HCT116 (cell line): ENCODE data around the gene SLCO1B3. TPM values are rescaled to one million over a fixed set of nuclear protein-coding genes. Genes with fewer than 3 reads are reported as not detected.

Experiments used
- ATAC-seq: fragments of 200-7000 bp; cut with Tn5 transposase; 2 replicates; pipeline ENCODE4 v1.9.1; 2020; ENCODE audit warnings: mild to moderate bottlenecking, moderate library complexity
- BruUV-seq: library from RNA; stranded (reverse); fragments of 400-500 nt; replicated peaks from 2 replicates; lab custom pipeline; 2021; lab: Mats Ljungman, UMichigan
- CTCF ChIA-PET: fragments of 300-600 bp; sonication (Branson Sonifier 250); formaldehyde crosslinking; loops from one replicate; lab custom pipeline; 2021; ENCODE audit warnings: antibody characterized with exemption; lab: Charles Lee
- POLR2A ChIA-PET: fragments of 300-600, 350-600 bp; sonication (Branson Sonifier 250); formaldehyde crosslinking; loops from one replicate; lab custom pipeline; 2021; ENCODE audit warnings: antibody characterized with exemption; lab: Charles Lee
- RAD21 ChIA-PET, 2 experiments: fragments of 300-600 bp; sonication (Branson Sonifier 250); formaldehyde crosslinking; loops; one replicate each; lab custom pipeline; 2023; ENCODE audit warnings: low total read pairs in 2 of 2; ENCODE audit not compliant: uncharacterized antibody in 2 of 2, unreplicated experiment in 2 of 2, low non-redundant PET in 1 of 2; lab: Charles Lee
- DNase-seq: peaks from one replicate; pipeline ENCODE4 v3.0.0-alpha.2; 2010; ENCODE audit warnings: low read depth, low spot score
- H2AFZ ChIP-seq: fragments of 200-600 bp; shearing (Covaris generic), sonication (generic); 2 replicates; pipeline ENCODE4 v1.6.1; 2017; ENCODE audit warnings: low read depth, mixed run types, mixed read lengths, antibody characterized with exemption, low read length; ENCODE audit not compliant: poor library complexity, severe bottlenecking
- H3K27ac ChIP-seq: 2 replicates; pipeline ENCODE4 v1.5.1; 2012; ENCODE audit warnings: low read depth, low read length
- H3K27me3 ChIP-seq: fragments of 200-600 bp; sonication (generic); 2 replicates; pipeline ENCODE4 v1.6.1; 2016; ENCODE audit warnings: mixed run types, low read length, mixed read lengths; ENCODE audit not compliant: insufficient read depth
- H3K36me3 ChIP-seq, 2 experiments: fragments of 200-500 bp in 1 of 2; fragments of 200-600 bp in 1 of 2; sonication (Bioruptor generic) in 1 of 2; sonication (generic) in 1 of 2; 2 replicates each; pipeline versions ENCODE4 v1.5.1 to v1.6.1; 2014 to 2016; ENCODE audit warnings: low read length in 2 of 2, inconsistent platforms in 1 of 2, mixed read lengths in 1 of 2, mixed run types in 1 of 2; ENCODE audit not compliant: insufficient read depth in 2 of 2, control insufficient read depth in 1 of 2
- H3K4me1 ChIP-seq, 2 experiments: fragments of 200-600 bp in 1 of 2; sonication (generic) in 1 of 2; 2 replicates each; pipeline versions ENCODE4 v1.5.1 to v1.6.1; 2012 to 2017; ENCODE audit warnings: low read length in 2 of 2, inconsistent platforms in 1 of 2, mild to moderate bottlenecking in 1 of 2, mixed read lengths in 1 of 2, mixed run types in 1 of 2, moderate library complexity in 1 of 2; ENCODE audit not compliant: insufficient read depth in 2 of 2, control insufficient read depth in 1 of 2
- H3K4me2 ChIP-seq: fragments of 200-600 bp; sonication (generic); 2 replicates; pipeline ENCODE4 v1.6.1; 2017; ENCODE audit warnings: mixed run types, low read length, mixed read lengths
- H3K4me3 ChIP-seq, 2 experiments: fragments of 200-600 bp in 1 of 2; sonication (generic) in 1 of 2; replicated peaks in 1 of 2; 2 replicates each; pipeline ENCODE4 v1.5.1; 2011 to 2016; ENCODE audit warnings: low read length in 2 of 2, control low read depth in 1 of 2, low read depth in 1 of 2, mild to moderate bottlenecking in 1 of 2, mixed read lengths in 1 of 2, mixed run types in 1 of 2
- H3K79me2 ChIP-seq: fragments of 200-600 bp; sonication (generic); 2 replicates; pipeline ENCODE4 v1.6.1; 2017; ENCODE audit warnings: mild to moderate bottlenecking, mixed run types, low read length, moderate library complexity, mixed read lengths; ENCODE audit not compliant: insufficient read depth
- H3K9ac ChIP-seq: fragments of 200-600 bp; sonication (generic); 2 replicates; pipeline ENCODE4 v1.6.1; 2016; ENCODE audit warnings: low read length, mixed read lengths
- H3K9me2 ChIP-seq: fragments of 200-600 bp; sonication (generic), shearing (Covaris generic); 2 replicates; pipeline ENCODE4 v1.6.1; 2017; ENCODE audit warnings: mixed run types, mild to moderate bottlenecking, moderate library complexity; ENCODE audit not compliant: insufficient read depth
- H3K9me3 ChIP-seq, 2 experiments: fragments of 200-500 bp in 1 of 2; fragments of 200-600 bp in 1 of 2; sonication (Bioruptor generic) in 1 of 2; sonication (generic) in 1 of 2; 2 replicates each; pipeline ENCODE4 v1.6.1; 2014 to 2017; ENCODE audit warnings: low read length in 2 of 2, mixed read lengths in 2 of 2, inconsistent platforms in 1 of 2, low read depth in 1 of 2, mild to moderate bottlenecking in 1 of 2, mixed run types in 1 of 2, moderate library complexity in 1 of 2; ENCODE audit not compliant: control insufficient read depth in 1 of 2, insufficient read depth in 1 of 2
- H4K20me1 ChIP-seq: fragments of 200-600 bp; sonication (generic), shearing (Covaris generic); 2 replicates; pipeline ENCODE4 v1.6.1; 2017; ENCODE audit warnings: mixed run types, mild to moderate bottlenecking, moderate library complexity; ENCODE audit not compliant: insufficient read depth
- ATF3 ChIP-seq: IDR thresholded peaks from 2 replicates; pipeline ENCODE4 v1.6.1; 2012
- CBX3 ChIP-seq: IDR thresholded peaks from 2 replicates; pipeline ENCODE4 v1.6.1; 2012; ENCODE audit warnings: low read depth
- EGR1 ChIP-seq: IDR thresholded peaks from 2 replicates; pipeline ENCODE4 v1.6.1; 2012; ENCODE audit warnings: low read depth
- EZH2 ChIP-seq: fragments of 200-600 bp; sonication (generic); IDR thresholded peaks from 2 replicates; pipeline ENCODE4 v1.6.1; 2017; ENCODE audit warnings: antibody characterized with exemption, mixed run types
- EZH2phosphoT487 ChIP-seq: fragments of 200-600 bp; IDR thresholded peaks from 2 replicates; pipeline ENCODE4 v1.6.1; 2018; ENCODE audit warnings: antibody characterized with exemption, borderline replicate concordance
- FOSL1 ChIP-seq: IDR thresholded peaks from 2 replicates; pipeline ENCODE4 v1.6.1; 2012; ENCODE audit warnings: low read depth
- POLR2AphosphoS5 ChIP-seq: IDR thresholded peaks from 2 replicates; pipeline ENCODE4 v1.6.1; 2011; ENCODE audit warnings: mild to moderate bottlenecking, low read depth, low read length, moderate library complexity
- RAD21 ChIP-seq: IDR thresholded peaks from 2 replicates; pipeline ENCODE4 v1.6.1; 2012; ENCODE audit warnings: low read depth, mild to moderate bottlenecking
- REST ChIP-seq: IDR thresholded peaks from 2 replicates; pipeline ENCODE4 v1.6.1; 2012; ENCODE audit warnings: low read depth
- SRF ChIP-seq: IDR thresholded peaks from 2 replicates; pipeline ENCODE4 v1.6.1; 2012; ENCODE audit warnings: low read depth
- TCF7L2 ChIP-seq: IDR thresholded peaks from 2 replicates; pipeline ENCODE4 v1.7.0; 2011; ENCODE audit warnings: borderline replicate concordance, inconsistent platforms; ENCODE audit not compliant: insufficient read depth, insufficient read length; ENCODE audit errors: extremely low read depth
- YY1 ChIP-seq: IDR thresholded peaks from 2 replicates; pipeline ENCODE4 v1.6.1; 2011; ENCODE audit warnings: low read length, low read depth, moderate library complexity, mild to moderate bottlenecking; ENCODE audit not compliant: insufficient replicate concordance; ENCODE audit errors: extremely low read depth
- ZNF274 ChIP-seq: fragments of 200-500 bp; sonication (Bioruptor generic); IDR thresholded peaks from 2 replicates; pipeline ENCODE4 v1.6.1; 2014; ENCODE audit warnings: mild to moderate bottlenecking, low read depth, low read length, inconsistent platforms
- intact Hi-C: fragments of 100-400 bp; cut with micrococcal nuclease; formaldehyde crosslinking; loops from 2 replicates; pipeline ENCODE4 v1.10.0; 2022
- total RNA-seq: library from RNA; stranded (reverse); gene quantifications from one replicate; pipeline ENCODE4 v1.2.1, GENCODE V29; 2021; ENCODE audit not compliant: unreplicated experiment
- TF ChIP-seq, protein P1 (sequence below): IDR thresholded peaks from 2 replicates; pipeline ENCODE4 v1.6.1; 2012

The SLCO1B3 gene
- total RNA-seq, 1 experiment from 2014 or later: 5.4 TPM

DNA sequence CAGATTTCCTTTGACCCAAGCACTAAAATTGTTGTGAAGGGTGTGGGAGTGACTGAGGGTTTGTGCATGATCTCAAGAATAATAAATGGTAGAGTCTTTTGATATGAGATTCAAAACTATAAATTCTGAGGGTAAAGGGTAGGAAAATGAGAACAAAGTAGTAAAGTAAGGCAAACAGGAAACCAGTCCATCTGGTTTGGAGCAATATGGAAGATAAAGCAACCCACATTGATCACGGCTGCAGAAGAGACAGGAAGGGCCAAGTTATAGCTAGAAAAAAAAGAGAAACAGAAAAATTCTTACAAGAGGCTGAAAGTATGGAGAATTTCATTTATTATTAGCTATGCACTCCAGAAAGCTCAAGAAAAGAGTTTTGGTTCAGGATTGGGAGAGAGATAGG is 4.6 kb upstream of the SLCO1B3 start:
- H3K9me2 ChIP-seq: no peaks in the 10 kb centered on the region
- no peak for ATAC-seq

DNA sequence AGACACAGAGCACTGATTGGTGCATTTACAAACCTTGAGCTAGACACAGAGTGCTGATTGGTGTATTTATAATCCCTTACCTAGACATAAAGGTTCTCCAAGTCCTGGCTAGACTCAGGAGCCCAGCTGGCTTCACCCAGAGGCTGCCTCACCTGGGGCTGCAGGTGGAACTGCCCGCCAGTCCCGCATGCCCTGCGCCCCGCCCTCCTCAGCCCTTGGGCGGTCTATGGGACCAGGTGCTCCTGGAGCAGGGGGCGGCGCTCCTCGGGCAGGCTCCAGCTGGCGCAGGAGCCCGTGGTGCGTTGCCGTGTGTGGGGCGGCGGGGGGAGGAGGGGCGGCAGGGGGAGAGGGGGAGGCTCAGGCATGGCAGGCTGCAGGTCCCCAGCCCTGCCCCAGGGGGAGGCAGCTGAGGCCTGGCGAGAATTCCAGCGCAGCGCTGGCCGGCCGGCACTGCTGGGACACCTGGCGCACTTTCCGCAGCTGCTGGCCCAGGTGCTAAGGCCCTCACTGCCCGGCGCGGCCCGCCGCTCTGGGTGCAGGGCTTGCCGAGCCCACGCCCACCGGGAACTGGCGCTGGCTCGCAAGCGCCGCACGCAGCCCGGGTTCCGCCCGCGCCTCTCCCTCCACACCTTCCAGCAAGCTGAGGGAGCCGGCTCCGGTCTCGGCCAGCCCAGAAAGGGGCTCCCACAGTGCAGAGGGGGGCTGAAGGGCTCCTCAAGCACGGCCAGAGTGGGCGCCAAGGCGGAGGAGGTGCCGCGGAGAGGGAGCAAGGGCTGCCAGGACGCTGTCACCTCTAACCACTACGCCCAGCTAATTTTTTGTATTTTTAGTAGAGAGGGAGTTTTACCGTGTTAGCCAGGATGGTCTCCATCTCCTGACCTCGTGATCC is 3.1 kb upstream of the SLCO1B3 start:
- H3K79me2 ChIP-seq: no peaks in the 10 kb centered on the region
- no peak overlapping the region for H3K27ac ChIP-seq
- no peaks in the 10 kb centered on the region for H3K36me3 ChIP-seq
- H3K9ac ChIP-seq: no peak overlapping the region
- no peak overlapping the region for H2AFZ ChIP-seq
- POLR2A ChIA-PET: no interaction called here
- DNase-seq: no peak
- no peaks in the 10 kb centered on the region for H4K20me1 ChIP-seq
- no peak for ATAC-seq
- no TSS peak for BruUV-seq
- no peak overlapping the region for H3K4me3 ChIP-seq
- H3K4me1 ChIP-seq: no peaks in the 10 kb centered on the region
- intact Hi-C loops: no loop called here
- H3K27me3 ChIP-seq: no peaks in the 10 kb centered on the region
- CTCF ChIA-PET: no interaction called here
- H3K9me2 ChIP-seq: no peaks in the 10 kb centered on the region
- RAD21 ChIA-PET: no interaction called here
- H3K4me2 ChIP-seq: no peak overlapping the region
- H3K9me3 ChIP-seq: no peaks in the 10 kb centered on the region
- no peak for TF ChIP-seq TCF7L2
- no peak for TF ChIP-seq EZH2phosphoT487
- no peak for TF ChIP-seq REST
- no peak for TF ChIP-seq FOSL1
- no peak for TF ChIP-seq POLR2AphosphoS5
- TF ChIP-seq YY1: no peak
- TF ChIP-seq EGR1: no peak
- no peak for TF ChIP-seq EZH2

More for the DNA sequence above, 4.6 kb upstream of the SLCO1B3 start:
- no peaks in the 10 kb centered on the region for H3K27me3 ChIP-seq
- no peak overlapping the region for H3K9ac ChIP-seq
- H3K4me1 ChIP-seq: no peaks in the 10 kb centered on the region
- no peak overlapping the region for H3K27ac ChIP-seq
- TF ChIP-seq SRF (no peak), EZH2phosphoT487 (no peak), CBX3 (no peak), ZNF274 (no peak), EZH2 (no peak), ATF3 (no peak), RAD21 (no peak)
- TF ChIP-seq, protein P1, sequence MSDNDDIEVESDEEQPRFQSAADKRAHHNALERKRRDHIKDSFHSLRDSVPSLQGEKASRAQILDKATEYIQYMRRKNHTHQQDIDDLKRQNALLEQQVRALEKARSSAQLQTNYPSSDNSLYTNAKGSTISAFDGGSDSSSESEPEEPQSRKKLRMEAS: no peak
- no peak overlapping the region for H2AFZ ChIP-seq
- RAD21 ChIA-PET: no interaction called here
- CTCF ChIA-PET: no interaction called here
- intact Hi-C loops: no loop called here
- no peak for DNase-seq
- POLR2A ChIA-PET: interaction anchor here (0.9 kb wide), 1 partner anchor 16 kb away, joined by 3 read pairs; no protein-coding TSS in a partner anchor
- no peaks in the 10 kb centered on the region for H3K36me3 ChIP-seq
- no peak overlapping the region for H3K4me2 ChIP-seq
- H3K79me2 ChIP-seq: no peaks in the 10 kb centered on the region
- no TSS peak for BruUV-seq
- H3K4me3 ChIP-seq: no peak overlapping the region
- H4K20me1 ChIP-seq: no peaks in the 10 kb centered on the region
- no peaks in the 10 kb centered on the region for H3K9me3 ChIP-seq
